ENCODE data around the gene ALDOA. TPM values are rescaled to one million over a fixed set of nuclear protein-coding genes. Genes with fewer than 3 reads are reported as not detected.

The ALDOA gene
- total and polyA plus RNA-seq, 9 of the 15 experiments (the other 6 are each of a cell fraction or from before 2014, with no cell fraction given): 311 to 2,224 (median 1,293) TPM

DNA sequence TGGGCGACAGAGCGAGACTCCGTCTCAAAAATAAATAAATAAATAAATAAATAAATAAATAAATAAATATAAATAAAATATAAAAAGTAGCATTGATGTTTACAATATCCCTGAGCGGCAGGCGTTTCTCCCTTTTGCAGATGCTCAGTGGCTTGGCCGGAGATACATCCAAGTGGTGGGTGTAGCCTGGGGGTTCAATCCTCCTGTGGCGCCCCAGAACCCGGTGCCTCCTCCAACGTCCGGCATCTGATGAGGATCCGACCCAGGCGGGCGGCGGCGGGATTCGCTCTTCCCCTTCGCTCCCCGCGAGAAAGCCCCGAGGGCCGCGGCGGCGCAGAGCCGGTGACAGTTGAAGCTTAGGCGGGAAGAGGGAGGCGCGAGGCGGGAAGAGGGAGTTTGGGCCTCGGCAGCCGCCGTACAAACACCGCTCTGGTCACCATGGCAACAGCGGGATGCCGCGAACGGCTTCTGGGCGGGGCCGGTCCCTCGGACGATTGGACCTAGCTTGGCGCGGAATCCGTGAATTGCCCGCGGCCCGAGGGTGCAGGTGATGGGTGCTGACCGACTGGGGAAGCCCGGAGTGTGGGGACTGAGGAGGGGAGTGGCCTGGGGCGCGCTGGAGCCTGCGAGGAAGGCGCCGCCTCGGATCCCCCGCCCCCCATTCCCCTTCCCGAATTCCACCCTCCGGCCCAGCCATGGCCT is 12.7 kb upstream of the ALDOA start (continued):
- TF ChIP-seq BHLHE40 (IDR thresholded peaks at IDR 0.05; ENCODE audit: low read length): peak; percentile 24; the same call in 1 of the 2 replicates
- no peak for TF ChIP-seq ARHGAP35 (IDR thresholded peaks at IDR 0.05; ENCODE audit: partially characterized antibody)
- TF ChIP-seq KLF1 (tag; IDR thresholded peaks at IDR 0.05): no peak
- no peak for TF ChIP-seq ZNF184 (CRISPR knock-in tag; IDR thresholded peaks at IDR 0.05)
- TF ChIP-seq KDM5B (IDR thresholded peaks at IDR 0.05; ENCODE audit: insufficient replicate concordance, low read depth, low read length): no peak
- TF ChIP-seq, protein P1, sequence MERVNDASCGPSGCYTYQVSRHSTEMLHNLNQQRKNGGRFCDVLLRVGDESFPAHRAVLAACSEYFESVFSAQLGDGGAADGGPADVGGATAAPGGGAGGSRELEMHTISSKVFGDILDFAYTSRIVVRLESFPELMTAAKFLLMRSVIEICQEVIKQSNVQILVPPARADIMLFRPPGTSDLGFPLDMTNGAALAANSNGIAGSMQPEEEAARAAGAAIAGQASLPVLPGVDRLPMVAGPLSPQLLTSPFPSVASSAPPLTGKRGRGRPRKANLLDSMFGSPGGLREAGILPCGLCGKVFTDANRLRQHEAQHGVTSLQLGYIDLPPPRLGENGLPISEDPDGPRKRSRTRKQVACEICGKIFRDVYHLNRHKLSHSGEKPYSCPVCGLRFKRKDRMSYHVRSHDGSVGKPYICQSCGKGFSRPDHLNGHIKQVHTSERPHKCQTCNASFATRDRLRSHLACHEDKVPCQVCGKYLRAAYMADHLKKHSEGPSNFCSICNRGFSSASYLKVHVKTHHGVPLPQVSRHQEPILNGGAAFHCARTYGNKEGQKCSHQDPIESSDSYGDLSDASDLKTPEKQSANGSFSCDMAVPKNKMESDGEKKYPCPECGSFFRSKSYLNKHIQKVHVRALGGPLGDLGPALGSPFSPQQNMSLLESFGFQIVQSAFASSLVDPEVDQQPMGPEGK (CRISPR knock-in tag; IDR thresholded peaks at IDR 0.05; ENCODE audit: borderline replicate concordance): no peak
- TF ChIP-seq, protein P2, sequence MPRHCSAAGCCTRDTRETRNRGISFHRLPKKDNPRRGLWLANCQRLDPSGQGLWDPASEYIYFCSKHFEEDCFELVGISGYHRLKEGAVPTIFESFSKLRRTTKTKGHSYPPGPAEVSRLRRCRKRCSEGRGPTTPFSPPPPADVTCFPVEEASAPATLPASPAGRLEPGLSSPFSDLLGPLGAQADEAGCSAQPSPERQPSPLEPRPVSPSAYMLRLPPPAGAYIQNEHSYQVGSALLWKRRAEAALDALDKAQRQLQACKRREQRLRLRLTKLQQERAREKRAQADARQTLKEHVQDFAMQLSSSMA (CRISPR knock-in tag; IDR thresholded peaks at IDR 0.05): no peak
- no peak for TF ChIP-seq CBFB (CRISPR knock-in tag; IDR thresholded peaks at IDR 0.05)
- TF ChIP-seq, protein P3, sequence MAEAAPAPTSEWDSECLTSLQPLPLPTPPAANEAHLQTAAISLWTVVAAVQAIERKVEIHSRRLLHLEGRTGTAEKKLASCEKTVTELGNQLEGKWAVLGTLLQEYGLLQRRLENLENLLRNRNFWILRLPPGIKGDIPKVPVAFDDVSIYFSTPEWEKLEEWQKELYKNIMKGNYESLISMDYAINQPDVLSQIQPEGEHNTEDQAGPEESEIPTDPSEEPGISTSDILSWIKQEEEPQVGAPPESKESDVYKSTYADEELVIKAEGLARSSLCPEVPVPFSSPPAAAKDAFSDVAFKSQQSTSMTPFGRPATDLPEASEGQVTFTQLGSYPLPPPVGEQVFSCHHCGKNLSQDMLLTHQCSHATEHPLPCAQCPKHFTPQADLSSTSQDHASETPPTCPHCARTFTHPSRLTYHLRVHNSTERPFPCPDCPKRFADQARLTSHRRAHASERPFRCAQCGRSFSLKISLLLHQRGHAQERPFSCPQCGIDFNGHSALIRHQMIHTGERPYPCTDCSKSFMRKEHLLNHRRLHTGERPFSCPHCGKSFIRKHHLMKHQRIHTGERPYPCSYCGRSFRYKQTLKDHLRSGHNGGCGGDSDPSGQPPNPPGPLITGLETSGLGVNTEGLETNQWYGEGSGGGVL (CRISPR knock-in tag; IDR thresholded peaks at IDR 0.05): no peak
- no peak for TF ChIP-seq HDAC3 (IDR thresholded peaks at IDR 0.05; ENCODE audit: borderline replicate concordance, partially characterized antibody)
- TF ChIP-seq ZBTB1 (CRISPR knock-in tag; IDR thresholded peaks at IDR 0.05; ENCODE audit: borderline replicate concordance, low read depth): 0 out of 2 replicates have a peak, but pooled peaks have one; percentile 24
- TF ChIP-seq ZNF197 (CRISPR knock-in tag; IDR thresholded peaks at IDR 0.05; ENCODE audit: low read depth): no peak
- TF ChIP-seq, protein P4, sequence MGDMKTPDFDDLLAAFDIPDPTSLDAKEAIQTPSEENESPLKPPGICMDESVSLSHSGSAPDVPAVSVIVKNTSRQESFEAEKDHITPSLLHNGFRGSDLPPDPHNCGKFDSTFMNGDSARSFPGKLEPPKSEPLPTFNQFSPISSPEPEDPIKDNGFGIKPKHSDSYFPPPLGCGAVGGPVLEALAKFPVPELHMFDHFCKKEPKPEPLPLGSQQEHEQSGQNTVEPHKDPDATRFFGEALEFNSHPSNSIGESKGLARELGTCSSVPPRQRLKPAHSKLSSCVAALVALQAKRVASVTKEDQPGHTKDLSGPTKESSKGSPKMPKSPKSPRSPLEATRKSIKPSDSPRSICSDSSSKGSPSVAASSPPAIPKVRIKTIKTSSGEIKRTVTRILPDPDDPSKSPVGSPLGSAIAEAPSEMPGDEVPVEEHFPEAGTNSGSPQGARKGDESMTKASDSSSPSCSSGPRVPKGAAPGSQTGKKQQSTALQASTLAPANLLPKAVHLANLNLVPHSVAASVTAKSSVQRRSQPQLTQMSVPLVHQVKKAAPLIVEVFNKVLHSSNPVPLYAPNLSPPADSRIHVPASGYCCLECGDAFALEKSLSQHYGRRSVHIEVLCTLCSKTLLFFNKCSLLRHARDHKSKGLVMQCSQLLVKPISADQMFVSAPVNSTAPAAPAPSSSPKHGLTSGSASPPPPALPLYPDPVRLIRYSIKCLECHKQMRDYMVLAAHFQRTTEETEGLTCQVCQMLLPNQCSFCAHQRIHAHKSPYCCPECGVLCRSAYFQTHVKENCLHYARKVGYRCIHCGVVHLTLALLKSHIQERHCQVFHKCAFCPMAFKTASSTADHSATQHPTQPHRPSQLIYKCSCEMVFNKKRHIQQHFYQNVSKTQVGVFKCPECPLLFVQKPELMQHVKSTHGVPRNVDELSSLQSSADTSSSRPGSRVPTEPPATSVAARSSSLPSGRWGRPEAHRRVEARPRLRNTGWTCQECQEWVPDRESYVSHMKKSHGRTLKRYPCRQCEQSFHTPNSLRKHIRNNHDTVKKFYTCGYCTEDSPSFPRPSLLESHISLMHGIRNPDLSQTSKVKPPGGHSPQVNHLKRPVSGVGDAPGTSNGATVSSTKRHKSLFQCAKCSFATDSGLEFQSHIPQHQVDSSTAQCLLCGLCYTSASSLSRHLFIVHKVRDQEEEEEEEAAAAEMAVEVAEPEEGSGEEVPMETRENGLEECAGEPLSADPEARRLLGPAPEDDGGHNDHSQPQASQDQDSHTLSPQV (IDR thresholded peaks at IDR 0.05): no peak; the same call in none of the 2 replicates
- no peak for TF ChIP-seq NFXL1 (CRISPR knock-in tag; IDR thresholded peaks at IDR 0.05)
- no peak for TF ChIP-seq SNIP1 (IDR thresholded peaks at IDR 0.05; ENCODE audit: low read depth)
- TF ChIP-seq ZNF445 (CRISPR knock-in tag; IDR thresholded peaks at IDR 0.05; ENCODE audit: low read depth): no peak
- no peak for TF ChIP-seq ZFPM2 (CRISPR knock-in tag; IDR thresholded peaks at IDR 0.05)

Data from K562 (cell line).